GM12878 (cell line): ENCODE data around the gene FAM221B. TPM values are rescaled to one million over a fixed set of nuclear protein-coding genes. Genes with fewer than 3 reads are reported as not detected.

Experiments used
- BACH1 ChIP-seq: fragments of 450-650 bp; IDR thresholded peaks from 2 replicates; pipeline ENCODE4 v1.6.1; 2017; ENCODE audit warnings: mild to moderate bottlenecking, borderline replicate concordance
- MYC ChIP-seq: IDR thresholded peaks from 2 replicates; pipeline ENCODE4 v1.6.1; 2011; ENCODE audit warnings: mild to moderate bottlenecking, low read length, moderate library complexity, inconsistent platforms; ENCODE audit not compliant: insufficient read depth, insufficient replicate concordance, insufficient read length, severe bottlenecking
- RBBP5 ChIP-seq: fragments of 200-600 bp; sonication (generic); conservative IDR thresholded peaks from 2 replicates; pipeline ENCODE4 v1.6.1; 2016
- SUPT20H ChIP-seq: IDR thresholded peaks from 2 replicates; pipeline ENCODE4 v1.6.1; 2011; ENCODE audit warnings: low read depth, mild to moderate bottlenecking, low read length, moderate library complexity, borderline replicate concordance; ENCODE audit not compliant: control insufficient read depth
- TAF1 ChIP-seq: IDR thresholded peaks from 2 replicates; pipeline ENCODE4 v1.6.1; 2011; ENCODE audit warnings: mild to moderate bottlenecking, low read depth, low read length, borderline replicate concordance
- ZBED1 ChIP-seq: IDR thresholded peaks from 2 replicates; pipeline ENCODE4 v1.6.1; 2016; ENCODE audit warnings: borderline replicate concordance
- ZNF207 ChIP-seq: fragments of 450-650 bp; IDR thresholded peaks from 2 replicates; pipeline ENCODE4 v1.6.1; 2014; ENCODE audit warnings: antibody characterized with exemption, mild to moderate bottlenecking, borderline replicate concordance
- polyA plus RNA-seq, 11 experiments: library from polyadenylated mRNA; depleted of rRNA in 4 of 11; unstranded in 6 of 11; stranded (reverse) in 5 of 11; fragments of >200 nt; fragmentation: Nextera tagmentation in 4 of 11; fragmentation: Illumina TruSeq in 1 of 11; extraction: Ambion mirVana in 4 of 11; extraction: Trizol in 1 of 11; gene quantifications; 1 replicate in 1 of 11; 2 replicates in 10 of 11; pipeline versions ENCODE4 v1.2.1 to v1.2.3, GENCODE V29; 2011 to 2016; ENCODE audit warnings: inconsistent platforms in 2 of 11, missing spikeins in 2 of 11, low read depth in 1 of 11
- total RNA-seq, 4 experiments: library from RNA; depleted of rRNA in 3 of 4; stranded (reverse); fragments of >200 nt in 3 of 4; fragmentation: Illumina TruSeq in 1 of 4; extraction: Trizol in 1 of 4; gene quantifications; 2 replicates each; pipeline versions ENCODE4 v1.2.1 to v1.2.3, GENCODE V29; 2013 to 2021
- TF ChIP-seq, protein P1 (sequence below): IDR thresholded peaks from 2 replicates; pipeline ENCODE4 v1.6.1; 2012; ENCODE audit warnings: mild to moderate bottlenecking, low read depth, low read length
- TF ChIP-seq, protein P2 (sequence below): fragments of 450-650 bp; IDR thresholded peaks from 2 replicates; pipeline ENCODE4 v1.6.1; 2017; ENCODE audit warnings: mild to moderate bottlenecking, moderate library complexity
- TF ChIP-seq, protein P3 (sequence below): fragments of 450-650 bp; IDR thresholded peaks from 2 replicates; pipeline ENCODE4 v1.6.1; 2014; ENCODE audit warnings: mild to moderate bottlenecking

FAM221B gene
- total and polyA plus RNA-seq, 10 of the 15 experiments (the other 5 are each of a cell fraction or from before 2014, with no cell fraction given), result 0.02 to 0.12 (median 0.04) TPM; not detected in 5

DNA sequence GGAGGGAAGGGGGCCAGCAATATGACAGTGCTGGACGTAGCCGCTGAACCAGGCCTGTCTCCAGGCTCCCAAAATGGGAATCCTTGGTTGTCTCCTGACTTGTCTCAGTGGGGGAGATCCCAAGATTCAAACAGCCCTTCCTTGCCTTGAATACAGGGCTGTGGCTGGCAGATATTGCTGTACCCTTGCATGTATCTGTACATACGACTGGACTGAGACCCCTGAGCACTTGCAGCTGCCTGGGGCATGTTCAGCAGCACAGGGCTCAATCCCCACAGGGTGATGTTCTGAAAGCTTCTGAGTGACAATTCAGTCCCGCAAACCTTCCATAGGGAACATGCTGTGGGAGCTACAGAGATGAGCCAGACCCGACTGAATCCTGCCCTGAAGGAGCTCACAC, 28.4 kb upstream of the FAM221B start (continued):
- TF ChIP-seq, protein P1, sequence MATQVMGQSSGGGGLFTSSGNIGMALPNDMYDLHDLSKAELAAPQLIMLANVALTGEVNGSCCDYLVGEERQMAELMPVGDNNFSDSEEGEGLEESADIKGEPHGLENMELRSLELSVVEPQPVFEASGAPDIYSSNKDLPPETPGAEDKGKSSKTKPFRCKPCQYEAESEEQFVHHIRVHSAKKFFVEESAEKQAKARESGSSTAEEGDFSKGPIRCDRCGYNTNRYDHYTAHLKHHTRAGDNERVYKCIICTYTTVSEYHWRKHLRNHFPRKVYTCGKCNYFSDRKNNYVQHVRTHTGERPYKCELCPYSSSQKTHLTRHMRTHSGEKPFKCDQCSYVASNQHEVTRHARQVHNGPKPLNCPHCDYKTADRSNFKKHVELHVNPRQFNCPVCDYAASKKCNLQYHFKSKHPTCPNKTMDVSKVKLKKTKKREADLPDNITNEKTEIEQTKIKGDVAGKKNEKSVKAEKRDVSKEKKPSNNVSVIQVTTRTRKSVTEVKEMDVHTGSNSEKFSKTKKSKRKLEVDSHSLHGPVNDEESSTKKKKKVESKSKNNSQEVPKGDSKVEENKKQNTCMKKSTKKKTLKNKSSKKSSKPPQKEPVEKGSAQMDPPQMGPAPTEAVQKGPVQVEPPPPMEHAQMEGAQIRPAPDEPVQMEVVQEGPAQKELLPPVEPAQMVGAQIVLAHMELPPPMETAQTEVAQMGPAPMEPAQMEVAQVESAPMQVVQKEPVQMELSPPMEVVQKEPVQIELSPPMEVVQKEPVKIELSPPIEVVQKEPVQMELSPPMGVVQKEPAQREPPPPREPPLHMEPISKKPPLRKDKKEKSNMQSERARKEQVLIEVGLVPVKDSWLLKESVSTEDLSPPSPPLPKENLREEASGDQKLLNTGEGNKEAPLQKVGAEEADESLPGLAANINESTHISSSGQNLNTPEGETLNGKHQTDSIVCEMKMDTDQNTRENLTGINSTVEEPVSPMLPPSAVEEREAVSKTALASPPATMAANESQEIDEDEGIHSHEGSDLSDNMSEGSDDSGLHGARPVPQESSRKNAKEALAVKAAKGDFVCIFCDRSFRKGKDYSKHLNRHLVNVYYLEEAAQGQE, result no peak
- TF ChIP-seq SUPT20H (no peak), ZNF207 (no peak), ZBED1 (no peak), RBBP5 (no peak), TAF1 (no peak), BACH1 (no peak), MYC (no peak)
- TF ChIP-seq, protein P2, sequence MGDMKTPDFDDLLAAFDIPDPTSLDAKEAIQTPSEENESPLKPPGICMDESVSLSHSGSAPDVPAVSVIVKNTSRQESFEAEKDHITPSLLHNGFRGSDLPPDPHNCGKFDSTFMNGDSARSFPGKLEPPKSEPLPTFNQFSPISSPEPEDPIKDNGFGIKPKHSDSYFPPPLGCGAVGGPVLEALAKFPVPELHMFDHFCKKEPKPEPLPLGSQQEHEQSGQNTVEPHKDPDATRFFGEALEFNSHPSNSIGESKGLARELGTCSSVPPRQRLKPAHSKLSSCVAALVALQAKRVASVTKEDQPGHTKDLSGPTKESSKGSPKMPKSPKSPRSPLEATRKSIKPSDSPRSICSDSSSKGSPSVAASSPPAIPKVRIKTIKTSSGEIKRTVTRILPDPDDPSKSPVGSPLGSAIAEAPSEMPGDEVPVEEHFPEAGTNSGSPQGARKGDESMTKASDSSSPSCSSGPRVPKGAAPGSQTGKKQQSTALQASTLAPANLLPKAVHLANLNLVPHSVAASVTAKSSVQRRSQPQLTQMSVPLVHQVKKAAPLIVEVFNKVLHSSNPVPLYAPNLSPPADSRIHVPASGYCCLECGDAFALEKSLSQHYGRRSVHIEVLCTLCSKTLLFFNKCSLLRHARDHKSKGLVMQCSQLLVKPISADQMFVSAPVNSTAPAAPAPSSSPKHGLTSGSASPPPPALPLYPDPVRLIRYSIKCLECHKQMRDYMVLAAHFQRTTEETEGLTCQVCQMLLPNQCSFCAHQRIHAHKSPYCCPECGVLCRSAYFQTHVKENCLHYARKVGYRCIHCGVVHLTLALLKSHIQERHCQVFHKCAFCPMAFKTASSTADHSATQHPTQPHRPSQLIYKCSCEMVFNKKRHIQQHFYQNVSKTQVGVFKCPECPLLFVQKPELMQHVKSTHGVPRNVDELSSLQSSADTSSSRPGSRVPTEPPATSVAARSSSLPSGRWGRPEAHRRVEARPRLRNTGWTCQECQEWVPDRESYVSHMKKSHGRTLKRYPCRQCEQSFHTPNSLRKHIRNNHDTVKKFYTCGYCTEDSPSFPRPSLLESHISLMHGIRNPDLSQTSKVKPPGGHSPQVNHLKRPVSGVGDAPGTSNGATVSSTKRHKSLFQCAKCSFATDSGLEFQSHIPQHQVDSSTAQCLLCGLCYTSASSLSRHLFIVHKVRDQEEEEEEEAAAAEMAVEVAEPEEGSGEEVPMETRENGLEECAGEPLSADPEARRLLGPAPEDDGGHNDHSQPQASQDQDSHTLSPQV, result no peak
- TF ChIP-seq, protein P3, sequence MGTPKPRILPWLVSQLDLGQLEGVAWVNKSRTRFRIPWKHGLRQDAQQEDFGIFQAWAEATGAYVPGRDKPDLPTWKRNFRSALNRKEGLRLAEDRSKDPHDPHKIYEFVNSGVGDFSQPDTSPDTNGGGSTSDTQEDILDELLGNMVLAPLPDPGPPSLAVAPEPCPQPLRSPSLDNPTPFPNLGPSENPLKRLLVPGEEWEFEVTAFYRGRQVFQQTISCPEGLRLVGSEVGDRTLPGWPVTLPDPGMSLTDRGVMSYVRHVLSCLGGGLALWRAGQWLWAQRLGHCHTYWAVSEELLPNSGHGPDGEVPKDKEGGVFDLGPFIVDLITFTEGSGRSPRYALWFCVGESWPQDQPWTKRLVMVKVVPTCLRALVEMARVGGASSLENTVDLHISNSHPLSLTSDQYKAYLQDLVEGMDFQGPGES, result no peak
